ENCODE results near the gene PAQR6. TPM values are rescaled to one million over a fixed set of nuclear protein-coding genes. Genes with fewer than 3 reads are reported as not detected.

Gene PAQR6
- total and polyA plus RNA-seq, 2 of the 4 experiments (the other 2 are of a cell fraction): under 0.01 to 0.67 TPM

DNA sequence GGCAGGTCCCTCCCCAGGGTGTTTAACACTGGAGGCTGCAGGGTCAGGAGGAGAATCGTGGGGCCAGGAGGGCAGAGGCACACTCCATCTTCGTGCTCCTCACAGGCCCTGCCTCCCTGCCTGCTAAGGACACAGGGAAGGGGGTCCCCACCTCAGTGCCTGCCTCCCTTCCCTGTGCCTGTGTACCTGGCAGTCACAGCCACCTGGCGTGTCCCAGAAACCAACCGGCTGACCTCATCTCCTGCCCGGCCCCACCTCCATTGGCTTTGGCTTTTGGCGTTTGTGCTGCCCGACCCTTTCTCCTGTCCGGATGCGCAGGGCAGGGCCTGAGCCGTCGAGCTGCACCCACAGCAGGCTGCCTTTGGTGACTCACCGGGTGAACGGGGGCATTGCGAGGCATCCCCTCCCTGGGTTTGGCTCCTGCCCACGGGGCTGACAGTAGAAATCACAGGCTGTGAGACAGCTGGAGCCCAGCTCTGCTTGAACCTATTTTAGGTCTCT lies 6.5 kb downstream of the PAQR6 start:
- no peak overlapping the region for H2BK120ac ChIP-seq (ENCODE audit: low read depth, low read length)
- no peak for TF ChIP-seq RFX5 (IDR thresholded peaks at IDR 0.05; ENCODE audit: low read depth, low read length)
- peak; percentile 20; the same call in 1 of the 2 replicates for TF ChIP-seq FOS (IDR thresholded peaks at IDR 0.05; ENCODE audit: low read depth, low read length)
- TF ChIP-seq NFE2L2 (IDR thresholded peaks at IDR 0.05; ENCODE audit: low read depth, low read length): no peak
- peak; percentile 34; the same call in 1 of the 2 replicates for TF ChIP-seq MAZ (IDR thresholded peaks at IDR 0.05; ENCODE audit: borderline replicate concordance, low read depth, low read length)
- no peak for TF ChIP-seq MXI1 (IDR thresholded peaks at IDR 0.05; ENCODE audit: borderline replicate concordance, low read depth, low read length)
- TF ChIP-seq POLR2A (IDR thresholded peaks at IDR 0.05; ENCODE audit: low read depth, low read length): no peak
- TF ChIP-seq CHD1 (IDR thresholded peaks at IDR 0.05; ENCODE audit: low read depth, low read length): no peak
- no peak overlapping the region for H3K9ac ChIP-seq (ENCODE audit: low read depth, low read length)
- no peak overlapping the region for H3K4me2 ChIP-seq (ENCODE audit: low read depth, low read length)
- in situ Hi-C loops (cut with MboI; ENCODE audit: low sequenced_read_pairs): no loop called here
- H4K20me1 ChIP-seq (ENCODE audit: insufficient read depth, low read length): no peaks in the 10 kb centered on the region; the same call in 1 of the 2 replicates
- no peak overlapping the region for H2BK5ac ChIP-seq (ENCODE audit: low read depth, low read length, poor library complexity, severe bottlenecking)
- H3K27ac ChIP-seq (ENCODE audit: insufficient read depth, low read length): no peak overlapping the region
- peaks cover 2% of the 10 kb centered on the region; the same call in 1 of the 2 replicates for H3K4me1 ChIP-seq (ENCODE audit: control insufficient read depth, insufficient read depth, low read length)
- POLR2A ChIA-PET (ENCODE audit: unreplicated experiment): no interaction called here
- H3K23ac ChIP-seq (ENCODE audit: low read depth, low read length): no peak overlapping the region
- ATAC-seq (ENCODE audit: low read depth) (peak; percentile 6), DNase-seq (peak; percentile 47)
- H3K18ac ChIP-seq (ENCODE audit: low read depth, low read length): no peak overlapping the region
- intact Hi-C loops (cut with micrococcal nuclease): no loop called here
- peaks cover 12% of the 10 kb centered on the region; the same call in 1 of the 2 replicates for H3K27me3 ChIP-seq (ENCODE audit: control insufficient read depth, insufficient read depth, low read length)
- H3K14ac ChIP-seq (replicated peaks; ENCODE audit: low read depth, low read length): no peak overlapping the region
- no peak overlapping the region for H2AFZ ChIP-seq (replicated peaks; ENCODE audit: low read length, poor library complexity)
- H2AK5ac ChIP-seq (ENCODE audit: low read depth, low read length): no peak overlapping the region
- H4K91ac ChIP-seq (ENCODE audit: insufficient read depth, low read depth, low read length): no peak overlapping the region
- dilution Hi-C loops (cut with HindIII; ENCODE audit: low sequenced_read_pairs, unreplicated experiment): no loop called here
- no peak overlapping the region for H3K56ac ChIP-seq (ENCODE audit: extremely low read depth, insufficient read depth, low read length)
- H4K8ac ChIP-seq (ENCODE audit: low read depth in 2 of 2, low read length in 2 of 2): no peak overlapping the region
- no peak overlapping the region for H3K4me3 ChIP-seq (ENCODE audit: insufficient read depth, low read depth, low read length)
- H4K5ac ChIP-seq (ENCODE audit: low read depth, low read length): no peak overlapping the region
- no peak overlapping the region for H3K4ac ChIP-seq (ENCODE audit: low read depth, low read length)
- H2AK9ac ChIP-seq (replicated peaks; ENCODE audit: low read depth, low read length, poor library complexity): no peak overlapping the region
- peaks cover 5% of the 10 kb centered on the region; the same call in 1 of the 2 replicates for H3K9me1 ChIP-seq (ENCODE audit: insufficient read depth, low read length)
- 65% methylated on average over 13 of the region's 15 CpGs; no CpG with 5 or more reads in 1 of the 2 experiments for WGBS, 2 experiments (ENCODE audit: extremely low coverage in 2 of 2, insufficient read length in 1 of 2)
- BruUV-seq (replicated peaks): no TSS peak
- H3K36me3 ChIP-seq (ENCODE audit: control insufficient read depth, insufficient read depth, low read length): peaks cover 24% of the 10 kb centered on the region
- H2BK15ac ChIP-seq (ENCODE audit: low read depth, low read length): no peak overlapping the region
- no peak overlapping the region for H2BK20ac ChIP-seq (ENCODE audit: low read depth, low read length)
- H3K79me1 ChIP-seq (ENCODE audit: low read depth in 1 of 2, low read length in 2 of 2): no peaks in the 10 kb centered on the region
- no peaks in the 10 kb centered on the region for H3K9me3 ChIP-seq (ENCODE audit: control insufficient read depth, insufficient read depth, low read length)
- CTCF ChIA-PET: interaction anchor here (0.6 kb wide), 1 partner anchor 145 kb away, joined by 3 read pairs; no protein-coding TSS in a partner anchor
